ENCODE results near the gene GPR132. TPM values are rescaled to one million over a fixed set of nuclear protein-coding genes. Genes with fewer than 3 reads are reported as not detected.
A peak's percentile ranks its signal among the peaks of the same experiment; 100 is the strongest.

The GPR132 gene
- total RNA-seq, 2 experiments from 2014 or later, result 27.7 to 35.4 TPM

GRCh38 chr14:105097794-105098127 lies 32.5 kb upstream of the GPR132 start:
- intact Hi-C loops (cut with DNase I, micrococcal nuclease), result no loop called here

GRCh38 chr14:105096206-105096875 lies 31.1 kb upstream of the GPR132 start:
- Mint-ChIP-seq H3K27me3 (no peaks in the 10 kb centered on the region), H3K4me3 (no peak overlapping the region), H3K36me3 (ENCODE audit: low read depth) (no peaks in the 10 kb centered on the region), H3K27ac (no peak overlapping the region), H3K4me1 (peaks cover 8% of the 10 kb centered on the region), H3K9me3 (ENCODE audit: low read depth) (peaks cover 3% of the 10 kb centered on the region)
- DNase-seq (no peak), ATAC-seq (no peak)
- intact Hi-C loops (cut with DNase I, micrococcal nuclease), result no loop called here
- POLR2A ChIA-PET, result interaction anchor here (0.5 kb wide), 1 partner anchor 89 kb away, joined by 4 read pairs; no protein-coding TSS in a partner anchor
- CTCF ChIA-PET, result interaction anchor here (0.6 to 1.2 kb wide), 2 partner anchors 35 to 421 kb away, joined by 3 to 4 read pairs; no protein-coding TSS in a partner anchor

More at GRCh38 chr14:105097794-105098127, 32.5 kb upstream of the GPR132 start:
- CTCF ChIA-PET, result no interaction called here
- Mint-ChIP-seq H3K27me3 (peaks cover 3% of the 10 kb centered on the region), H3K4me3 (no peak overlapping the region), H3K27ac (no peak overlapping the region), H3K36me3 (ENCODE audit: low read depth) (no peaks in the 10 kb centered on the region), H3K9me3 (ENCODE audit: low read depth) (peaks cover 3% of the 10 kb centered on the region), H3K4me1 (peaks cover 8% of the 10 kb centered on the region)
- ATAC-seq (no peak), DNase-seq (no peak)
- POLR2A ChIA-PET, result no interaction called here

- no peak overlapping the region for H3K27ac Mint-ChIP-seq
- peaks cover 8% of the 10 kb centered on the region for H3K4me1 Mint-ChIP-seq
- DNase-seq (no peak), ATAC-seq (no peak)
- ChIA-PET CTCF (interaction anchor here (0.5 to 1.2 kb wide), 5 partner anchors 9 to 1323 kb away, joined by 3 to 4 read pairs (median 3); no protein-coding TSS in a partner anchor), POLR2A (no interaction called here)
- H3K4me3 Mint-ChIP-seq, result no peak overlapping the region
- intact Hi-C loops (cut with DNase I, micrococcal nuclease), result no loop called here
- H3K9me3 Mint-ChIP-seq (ENCODE audit: low read depth), result peaks cover 3% of the 10 kb centered on the region
- H3K36me3 Mint-ChIP-seq (ENCODE audit: low read depth), result no peaks in the 10 kb centered on the region
- H3K27me3 Mint-ChIP-seq, result no peaks in the 10 kb centered on the region
These were observed 30.1 kb upstream of the GPR132 start for GRCh38 chr14:105095236-105095805.

GRCh38 chr14:105094193-105094907 lies 29.1 kb upstream of the GPR132 start:
- Mint-ChIP-seq H3K4me3 (peak overlapping the region; percentile 65), H3K4me1 (peaks cover 5% of the 10 kb centered on the region), H3K36me3 (ENCODE audit: low read depth) (no peaks in the 10 kb centered on the region), H3K27ac (peak overlapping the region; percentile 60), H3K27me3 (no peaks in the 10 kb centered on the region), H3K9me3 (ENCODE audit: low read depth) (no peaks in the 10 kb centered on the region)
- CTCF ChIA-PET, result interaction anchor here (0.5 to 1.1 kb wide), 3 partner anchors 21 to 187 kb away, joined by 3 to 4 read pairs (median 3); no protein-coding TSS in a partner anchor
- DNase-seq (no peak), ATAC-seq (no peak)
- intact Hi-C loops (cut with DNase I, micrococcal nuclease), result loop anchor here (5.0 kb wide), 6 partner anchors 73 to 398 kb away; partner anchors contain the start of genes JAG2 (in 1 of the 2), MTA1 (in 1 of the 2) and TEDC1 (in 1 of the 2)
- POLR2A ChIA-PET, result no interaction called here

GRCh38 chr14:105093431-105094192 lies 28.4 kb upstream of the GPR132 start:
- Mint-ChIP-seq H3K27me3 (no peaks in the 10 kb centered on the region), H3K4me1 (peaks cover 5% of the 10 kb centered on the region), H3K36me3 (ENCODE audit: low read depth) (no peaks in the 10 kb centered on the region), H3K27ac (peak overlapping the region; percentile 31), H3K9me3 (ENCODE audit: low read depth) (no peaks in the 10 kb centered on the region), H3K4me3 (peak overlapping the region; percentile 65)
- ChIA-PET CTCF (interaction anchor here (0.5 to 1.0 kb wide), 3 partner anchors 74 to 188 kb away, joined by 3 read pairs; no protein-coding TSS in a partner anchor), POLR2A (no interaction called here)
- DNase-seq, result peak; percentile 88
- peak; percentile 71 for ATAC-seq
- intact Hi-C loops (cut with DNase I, micrococcal nuclease), result loop anchor here (1.0 to 5.0 kb wide), 9 partner anchors 73 to 399 kb away; partner anchors contain the start of genes JAG2 (in 2 of the 2), CDCA4 (in 1 of the 2), MTA1 (in 1 of the 2) and NUDT14 (in 1 of the 2)

- intact Hi-C loops (cut with DNase I, micrococcal nuclease), result loop anchor here (1.0 to 5.0 kb wide), 9 partner anchors 72 to 399 kb away; partner anchors contain the start of genes JAG2 (in 2 of the 2), CDCA4 (in 1 of the 2), MTA1 (in 1 of the 2) and NUDT14 (in 1 of the 2)
- CTCF ChIA-PET, result interaction anchor here (0.6 kb wide), 1 partner anchor 73 kb away, joined by 3 read pairs; no protein-coding TSS in a partner anchor
- H3K27me3 Mint-ChIP-seq, result no peaks in the 10 kb centered on the region
- ATAC-seq (peak; percentile 37), DNase-seq (peak; percentile 73)
- peak overlapping the region; percentile 74 for H3K27ac Mint-ChIP-seq
- H3K36me3 Mint-ChIP-seq (ENCODE audit: low read depth), result no peaks in the 10 kb centered on the region
- no peaks in the 10 kb centered on the region for H3K9me3 Mint-ChIP-seq (ENCODE audit: low read depth)
- peaks cover 7% of the 10 kb centered on the region for H3K4me1 Mint-ChIP-seq
- POLR2A ChIA-PET, result no interaction called here
- peak overlapping the region; percentile 70 for H3K4me3 Mint-ChIP-seq
These were observed 27.8 kb upstream of the GPR132 start for GRCh38 chr14:105093038-105093430.

GRCh38 chr14:105092171-105093037 lies 27.2 kb upstream of the GPR132 start:
- peak overlapping the region; percentile 74 for H3K27ac Mint-ChIP-seq
- POLR2A ChIA-PET, result no interaction called here
- H3K36me3 Mint-ChIP-seq (ENCODE audit: low read depth), result no peaks in the 10 kb centered on the region

GRCh38 chr14:105091517-105092170 lies 26.4 kb upstream of the GPR132 start:
- DNase-seq (no peak), ATAC-seq (no peak)
- Mint-ChIP-seq H3K9me3 (ENCODE audit: low read depth) (no peaks in the 10 kb centered on the region), H3K4me1 (peaks cover 10% of the 10 kb centered on the region), H3K27ac (no peak overlapping the region), H3K4me3 (no peak overlapping the region), H3K36me3 (ENCODE audit: low read depth) (no peaks in the 10 kb centered on the region), H3K27me3 (no peaks in the 10 kb centered on the region)
- ChIA-PET CTCF (interaction anchor here (1.0 to 6.2 kb wide), 9 partner anchors 11 to 261 kb away, joined by 3 to 41 read pairs (median 6); partner anchors contain the start of gene GPR132), POLR2A (no interaction called here)
- intact Hi-C loops (cut with DNase I, micrococcal nuclease), result loop anchor here (2.0 to 5.0 kb wide), 7 partner anchors 71 to 401 kb away; partner anchors contain the start of genes CDCA4 (in 1 of the 2), JAG2 (in 1 of the 2), MTA1 (in 1 of the 2) and TEDC1 (in 1 of the 2)

More at GRCh38 chr14:105092171-105093037, 27.2 kb upstream of the GPR132 start:
- peak overlapping the region; percentile 70 for H3K4me3 Mint-ChIP-seq
- CTCF ChIA-PET, result interaction anchor here (0.6 to 1.9 kb wide), 4 partner anchors 18 to 96 kb away, joined by 3 to 6 read pairs (median 4); no protein-coding TSS in a partner anchor
- intact Hi-C loops (cut with DNase I, micrococcal nuclease), result loop anchor here (1.0 to 5.0 kb wide), 9 partner anchors 72 to 400 kb away; partner anchors contain the start of genes JAG2 (in 2 of the 2), CDCA4 (in 1 of the 2), MTA1 (in 1 of the 2) and NUDT14 (in 1 of the 2)
- DNase-seq, result peak; percentile 41
- ATAC-seq, result no peak
- no peaks in the 10 kb centered on the region for H3K27me3 Mint-ChIP-seq
- H3K9me3 Mint-ChIP-seq (ENCODE audit: low read depth), result no peaks in the 10 kb centered on the region
- H3K4me1 Mint-ChIP-seq, result peaks cover 9% of the 10 kb centered on the region

- POLR2A ChIA-PET, result no interaction called here
- Mint-ChIP-seq H3K9me3 (ENCODE audit: low read depth) (no peaks in the 10 kb centered on the region), H3K4me3 (no peak overlapping the region), H3K36me3 (ENCODE audit: low read depth) (no peaks in the 10 kb centered on the region), H3K27me3 (no peaks in the 10 kb centered on the region), H3K27ac (no peak overlapping the region), H3K4me1 (peaks cover 13% of the 10 kb centered on the region)
- ATAC-seq, result no peak
- intact Hi-C loops (cut with DNase I, micrococcal nuclease), result loop anchor here (5.0 kb wide), 6 partner anchors 76 to 401 kb away; partner anchors contain the start of genes JAG2 (in 1 of the 2), MTA1 (in 1 of the 2) and TEDC1 (in 1 of the 2)
- CTCF ChIA-PET, result interaction anchor here (1.0 to 6.2 kb wide), 10 partner anchors 10 to 261 kb away, joined by 3 to 41 read pairs (median 6); partner anchors contain the start of gene GPR132
- DNase-seq, result no peak
These were observed 25.9 kb upstream of the GPR132 start for GRCh38 chr14:105091054-105091516.
